HG02798 (cell line): Measurements from ENCODE around the gene AK8.

Source experiments
- ATAC-seq: cut with Tn5 transposase; IDR thresholded peaks from one replicate; pipeline ENCODE4 v1.9.1; 2021; ENCODE audit warnings: mild to moderate bottlenecking; ENCODE audit not compliant: unreplicated experiment, poor library complexity

Gene AK8

DNA sequence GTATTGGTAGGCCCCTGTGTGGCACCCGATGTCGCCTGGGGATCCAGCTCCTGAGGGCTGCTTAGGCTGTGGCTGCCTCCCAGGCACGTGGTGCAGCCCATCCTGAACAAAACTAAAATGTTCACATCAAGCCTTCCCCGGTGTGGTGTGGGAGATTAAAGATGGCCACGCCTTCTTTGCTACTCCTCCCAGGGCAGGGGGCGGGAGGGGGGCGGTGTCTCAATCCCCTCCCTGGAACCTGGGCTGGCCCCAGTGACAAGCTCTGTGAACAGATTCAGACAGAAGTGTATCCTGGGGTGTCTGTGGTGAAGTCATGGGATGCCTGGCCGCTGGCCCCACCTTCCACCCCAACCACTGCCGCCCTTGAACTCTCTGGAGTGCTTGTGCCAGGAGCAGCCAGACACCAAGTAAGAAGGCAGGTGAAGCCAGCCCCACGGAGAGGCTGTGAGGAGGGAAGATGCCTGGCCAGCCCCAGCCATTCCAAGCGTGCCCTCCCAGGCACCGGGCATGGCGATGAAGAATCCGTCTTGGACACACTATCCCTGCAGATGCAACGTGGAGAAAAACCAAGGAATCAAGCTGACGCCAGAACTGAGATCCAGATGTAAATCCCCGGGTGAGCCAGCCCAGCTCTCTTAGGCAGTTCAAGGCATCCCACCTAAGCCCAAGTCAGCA lies 75.8 kb downstream of the AK8 start:
- ATAC-seq: no peak

DNA sequence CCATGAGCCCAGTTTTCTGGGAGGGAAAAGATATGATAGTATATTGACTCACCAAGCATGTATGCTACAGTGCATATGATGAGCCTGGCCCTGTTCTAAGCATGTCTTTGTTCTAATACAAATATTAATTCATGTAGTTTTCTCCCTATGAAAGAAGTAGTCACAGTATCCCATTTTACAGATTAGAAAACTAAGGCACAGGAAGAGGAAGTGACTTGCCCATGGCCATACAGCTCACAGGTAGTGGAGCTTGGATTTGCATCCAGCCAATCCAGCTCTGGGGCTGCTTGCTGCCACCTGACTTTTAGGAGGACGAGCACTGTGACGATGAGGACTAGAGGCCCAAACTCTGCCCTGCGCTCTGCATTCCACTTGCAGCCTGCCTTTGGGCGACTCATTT lies 76.4 kb downstream of the AK8 start:
- ATAC-seq: no peak

DNA sequence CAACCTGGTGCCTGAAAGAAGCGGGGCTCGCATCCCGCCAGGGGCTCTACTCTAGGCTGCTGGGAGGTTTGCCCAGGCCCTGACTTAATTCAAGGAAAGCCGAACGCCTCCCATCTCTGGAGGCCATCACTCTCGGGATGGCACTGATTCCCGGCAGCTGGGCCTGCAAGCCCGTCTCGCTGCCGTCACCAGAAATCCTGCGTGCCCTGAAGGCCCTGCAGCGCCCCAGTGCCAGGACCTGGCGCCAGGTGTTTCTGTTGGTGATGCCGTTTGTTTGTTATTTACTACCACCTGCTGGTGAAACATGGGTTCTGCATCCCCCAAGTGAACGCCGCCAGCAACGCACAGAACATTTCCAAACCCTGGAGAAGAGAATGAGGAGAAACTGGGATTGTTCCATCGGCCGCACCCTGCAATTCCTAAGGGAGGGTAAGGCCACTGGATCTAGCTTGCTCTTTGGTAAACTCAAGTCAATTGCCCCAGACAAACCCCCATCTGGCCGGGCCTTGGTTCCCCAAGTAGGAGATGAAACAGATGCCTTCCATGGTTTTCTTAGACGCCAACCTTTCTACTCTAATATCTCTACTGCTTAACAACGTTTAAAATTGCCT lies 77.9 kb downstream of the AK8 start:
- peak; percentile 42 for ATAC-seq

DNA sequence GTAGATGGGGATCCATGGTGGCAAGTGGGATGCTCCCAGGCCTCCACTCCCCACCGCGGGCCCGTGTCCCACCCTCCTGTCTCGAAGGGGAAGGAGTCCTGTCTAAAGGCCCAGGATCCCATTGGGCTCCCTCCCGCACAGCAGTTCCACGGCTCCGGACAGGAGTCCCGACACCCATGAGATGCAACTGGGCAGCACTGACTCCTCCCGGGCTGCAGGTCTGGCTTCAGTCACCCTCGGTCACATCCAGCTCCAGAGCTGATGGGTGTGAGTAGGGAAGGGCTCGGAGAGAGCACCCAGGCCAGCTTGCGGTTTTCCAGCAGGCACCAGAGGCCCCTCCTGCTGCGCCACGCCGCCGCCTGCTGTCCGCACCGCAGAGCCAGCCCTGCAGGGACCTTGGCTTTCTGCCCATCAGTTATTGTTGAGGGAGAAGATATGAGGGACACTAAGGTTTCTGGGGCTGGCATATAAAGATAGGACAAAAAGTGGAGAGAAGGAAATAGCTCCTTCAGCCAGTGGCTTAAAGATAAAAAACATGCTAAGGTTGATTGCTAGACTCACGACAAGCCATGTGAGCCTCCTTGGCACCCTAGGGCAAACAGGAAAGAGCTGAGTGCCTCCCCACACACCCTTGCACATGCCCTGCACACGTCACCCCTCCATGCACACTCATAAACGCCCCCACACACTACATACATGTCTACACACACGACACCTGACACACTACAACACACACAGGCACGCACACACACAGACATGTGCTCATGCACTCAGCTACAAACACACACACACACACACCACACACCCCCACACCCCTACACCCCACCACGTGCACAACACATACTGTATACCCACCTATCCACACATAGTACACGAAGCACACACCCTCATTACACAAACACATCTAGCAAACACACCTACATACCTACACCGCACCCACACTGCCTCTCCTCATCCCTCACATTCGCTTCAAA lies 79.0 kb downstream of the AK8 start:
- no peak for ATAC-seq

DNA sequence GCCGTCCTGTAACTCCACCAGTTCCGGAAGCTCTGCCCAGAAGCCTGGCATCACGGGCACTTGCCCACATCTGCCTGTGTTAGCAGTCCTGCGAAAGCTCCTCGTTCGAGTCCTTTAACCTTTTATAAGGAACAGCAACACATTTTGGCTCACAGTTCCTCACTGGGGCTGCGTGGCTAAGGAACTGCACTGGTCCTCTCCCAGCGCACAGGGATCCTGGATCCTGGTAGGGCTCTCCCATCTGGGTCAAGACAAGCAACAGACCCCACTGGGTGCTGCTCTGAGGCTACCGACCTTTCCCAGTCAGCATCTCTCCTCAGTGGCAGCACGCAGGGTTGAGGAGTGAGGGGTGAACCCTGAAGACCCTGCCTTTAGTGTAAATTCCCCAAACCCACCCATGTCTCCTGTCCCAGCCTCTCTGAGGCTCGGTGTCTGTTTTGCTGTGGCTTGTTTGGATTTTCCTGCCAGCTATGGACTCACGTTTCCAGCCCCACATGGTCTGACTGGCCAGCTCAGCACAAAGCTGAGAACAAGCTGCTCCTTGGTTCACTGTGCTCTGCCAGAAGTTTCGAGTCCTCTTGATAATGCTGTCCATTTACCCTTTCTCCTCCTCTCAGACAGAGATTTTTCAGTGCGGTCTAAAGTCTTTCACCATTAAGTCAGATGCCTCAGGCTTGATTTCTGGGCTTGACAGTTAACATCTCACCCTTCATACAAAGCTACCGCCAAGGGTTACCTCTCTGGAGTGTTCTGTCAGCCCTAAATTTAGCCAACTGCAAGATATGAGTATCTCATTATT lies 80.0 kb downstream of the AK8 start:
- ATAC-seq: no peak

DNA sequence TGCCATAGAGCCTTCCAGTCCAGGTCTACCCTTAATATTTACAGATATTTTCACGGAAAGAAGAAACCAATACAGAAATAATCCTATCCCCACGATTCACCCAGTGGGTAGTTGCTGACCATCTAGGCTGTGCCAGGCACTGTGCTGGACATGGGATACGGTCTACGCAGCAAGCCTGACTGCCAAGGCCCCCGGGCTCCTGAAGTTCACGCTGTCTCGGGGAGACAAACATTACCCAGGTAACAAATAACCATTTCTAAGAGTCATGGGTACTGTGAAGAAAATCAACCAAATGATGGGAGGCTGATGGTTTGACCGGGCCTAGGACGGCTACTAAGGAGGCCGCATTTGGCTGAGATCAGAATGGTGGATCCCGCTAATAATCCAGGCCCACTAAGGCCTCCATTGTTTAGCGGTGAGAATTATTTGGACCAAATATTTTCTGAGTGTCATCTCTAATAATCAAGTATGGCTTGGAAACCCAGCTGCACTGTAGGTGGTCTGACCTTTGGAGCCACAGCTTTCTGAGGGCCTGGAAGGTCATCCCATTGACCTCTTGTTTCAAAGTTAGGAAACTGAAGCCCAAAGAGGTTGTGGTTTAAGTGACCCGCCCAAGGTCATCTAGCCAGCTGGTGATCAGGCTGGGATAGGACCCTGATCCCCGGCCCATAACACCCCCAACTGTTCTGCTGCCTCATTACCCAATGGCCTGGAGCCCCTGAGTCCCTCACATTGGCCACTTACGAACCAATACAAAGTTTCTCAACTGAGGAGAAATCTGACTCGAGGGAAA lies 82.4 kb downstream of the AK8 start:
- no peak for ATAC-seq

DNA sequence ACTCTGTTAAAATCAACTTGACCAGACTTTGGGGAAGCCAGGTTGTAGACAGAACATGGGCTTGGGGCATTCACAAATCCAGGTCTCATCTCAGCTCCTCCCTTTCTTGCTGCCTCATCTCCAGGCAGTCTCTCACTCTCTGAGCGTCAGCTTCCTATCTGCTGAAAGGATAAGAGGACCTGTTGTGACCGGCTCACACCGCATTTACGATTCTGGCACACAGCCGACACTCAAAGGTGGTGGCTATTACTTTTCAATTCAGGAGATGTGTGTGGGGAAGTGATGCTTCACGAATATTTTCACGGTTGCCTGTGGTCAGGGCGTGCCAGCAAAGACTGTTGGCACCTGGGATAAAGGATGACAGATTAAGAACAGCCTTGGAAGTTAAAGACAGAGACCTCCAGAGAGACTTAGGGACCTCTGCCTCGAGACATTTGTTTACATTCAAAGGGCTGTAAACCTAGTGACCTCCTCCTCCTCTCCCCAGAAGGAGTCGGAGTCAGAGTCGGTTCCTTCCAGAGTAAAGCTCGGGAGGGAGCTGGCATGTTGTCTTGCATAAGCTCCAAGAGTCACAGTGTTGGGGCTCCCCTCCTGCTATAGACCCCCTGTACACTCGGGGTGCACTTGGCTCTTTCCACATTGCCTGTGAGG lies 83.2 kb downstream of the AK8 start:
- ATAC-seq: no peak

DNA sequence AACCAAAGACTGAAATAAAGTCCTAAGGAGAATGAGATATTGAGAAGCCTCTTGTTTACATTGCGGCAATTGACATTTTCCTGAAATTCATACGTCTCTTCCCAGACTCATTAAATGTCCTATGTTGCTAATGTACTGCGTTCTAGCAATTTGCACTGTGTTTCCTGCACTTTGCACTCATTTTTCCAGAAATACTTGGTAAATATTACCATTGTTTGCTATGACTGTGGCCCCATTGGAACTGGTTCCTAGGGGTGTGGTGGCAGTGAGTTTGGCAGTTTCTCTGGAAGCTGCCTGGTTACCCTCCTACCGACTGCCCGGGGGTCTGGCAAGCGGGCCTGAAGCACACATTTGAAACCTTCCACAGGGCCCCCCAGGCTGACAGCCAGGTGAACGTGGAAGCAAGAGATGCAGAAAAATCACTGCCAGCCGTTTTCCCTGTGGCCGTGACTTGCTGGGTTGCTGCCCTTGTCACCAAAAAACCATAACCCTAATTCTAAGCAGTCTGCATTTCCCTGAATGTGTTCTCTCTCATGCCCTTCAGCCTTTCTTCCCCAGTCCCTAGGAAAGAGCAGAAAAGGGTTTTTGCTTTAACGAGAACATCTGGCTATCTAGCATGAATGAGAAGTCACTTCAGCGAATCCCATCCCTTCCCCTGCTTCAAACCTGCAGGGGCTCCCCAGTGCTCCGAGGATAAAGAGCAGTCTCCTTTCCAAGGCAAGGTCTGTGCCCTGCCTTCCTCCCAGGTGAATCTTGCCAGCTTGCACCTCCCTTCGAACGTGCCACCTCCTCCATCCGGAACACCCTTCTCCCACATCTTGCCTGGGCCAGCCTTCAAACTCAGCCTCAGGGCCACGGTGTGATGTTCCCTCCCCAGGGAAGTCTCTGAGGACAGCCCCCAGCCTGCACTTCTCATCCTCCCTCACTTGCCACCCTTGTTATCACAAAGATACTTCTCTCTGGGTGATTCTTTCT lies 84.2 kb downstream of the AK8 start:
- no peak for ATAC-seq

DNA sequence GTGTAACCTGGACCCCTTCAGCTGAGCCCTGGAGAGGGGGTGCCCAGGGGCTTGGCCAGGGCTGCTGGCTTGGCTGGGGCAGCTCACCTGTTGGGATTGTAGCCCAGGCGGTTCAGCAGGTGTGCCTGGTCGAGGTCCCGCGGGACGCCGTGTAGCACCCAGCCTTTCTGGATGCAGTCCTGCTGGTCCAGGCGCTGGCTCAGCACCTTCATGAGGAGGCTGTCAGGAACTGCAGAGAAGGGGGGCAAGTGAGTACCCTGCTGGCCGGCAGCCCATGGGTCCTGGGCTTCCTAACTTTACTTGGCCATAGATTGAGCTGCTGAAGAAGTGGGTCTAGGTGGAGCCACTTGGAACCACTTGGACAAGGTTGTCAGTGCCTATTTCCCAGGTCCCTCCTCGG lies 85.5 kb downstream of the AK8 start:
- no peak for ATAC-seq

DNA sequence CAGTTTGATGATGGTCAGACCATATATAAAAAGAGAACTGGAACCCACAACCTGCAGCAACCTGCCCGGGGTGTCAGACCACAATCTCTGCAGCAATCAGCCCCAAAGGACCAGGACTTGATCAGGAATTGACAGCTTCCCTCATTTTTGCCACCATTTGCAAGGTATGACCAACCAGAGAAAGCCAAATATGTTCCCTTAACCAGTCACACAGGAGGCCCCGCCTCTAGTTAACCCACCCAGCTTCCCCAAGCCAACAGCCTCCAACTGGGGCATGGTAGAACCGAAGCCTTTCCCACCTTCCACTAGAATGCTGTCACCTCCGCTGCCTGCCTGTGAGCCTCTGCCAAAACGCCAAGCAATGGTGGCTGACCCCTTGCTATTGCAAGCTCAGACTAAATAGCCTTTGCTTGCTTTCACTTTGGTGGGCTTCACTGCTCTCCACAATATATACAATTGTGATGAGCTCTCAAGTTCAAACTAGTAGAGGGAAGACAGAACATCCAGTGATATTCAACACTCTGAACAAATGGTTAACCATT lies 86.3 kb downstream of the AK8 start:
- no peak for ATAC-seq

DNA sequence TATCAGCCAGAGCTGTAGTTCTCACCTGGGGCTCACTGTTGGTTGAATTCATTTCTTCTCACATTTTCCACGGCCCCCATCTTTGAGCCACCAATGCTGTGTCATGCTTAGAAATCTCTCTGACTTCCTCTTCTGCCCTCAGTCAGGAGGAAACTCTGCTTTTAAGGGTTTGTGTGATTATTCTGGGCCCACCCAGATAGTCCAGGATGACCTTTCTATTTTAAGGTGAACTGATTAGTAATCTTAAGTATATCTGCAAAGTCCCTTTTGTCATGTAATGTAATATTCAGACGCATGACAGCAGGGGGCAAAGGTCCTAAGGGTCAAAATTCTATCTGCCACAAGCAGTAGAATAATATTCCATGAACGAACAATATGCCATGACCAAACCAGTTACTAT lies 88.4 kb downstream of the AK8 start:
- no peak for ATAC-seq

DNA sequence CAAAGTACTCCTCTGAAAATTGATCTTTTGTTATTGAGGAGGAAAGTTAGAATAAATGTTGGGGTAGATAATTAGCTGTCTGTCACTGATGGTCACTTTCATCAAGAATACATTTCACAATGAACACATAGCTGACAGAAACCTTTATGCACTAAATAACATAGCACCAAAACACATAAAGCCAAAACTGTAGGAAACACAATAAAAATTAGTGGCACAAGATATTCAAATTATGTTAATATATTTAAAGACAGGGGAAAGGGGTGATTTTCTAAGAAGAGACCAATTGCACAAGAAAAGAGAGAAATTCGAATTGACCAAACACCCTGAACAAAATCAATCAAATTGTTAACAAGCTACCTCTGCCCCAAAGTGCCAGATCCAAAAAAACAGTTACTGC lies 89.7 kb downstream of the AK8 start:
- no peak for ATAC-seq

DNA sequence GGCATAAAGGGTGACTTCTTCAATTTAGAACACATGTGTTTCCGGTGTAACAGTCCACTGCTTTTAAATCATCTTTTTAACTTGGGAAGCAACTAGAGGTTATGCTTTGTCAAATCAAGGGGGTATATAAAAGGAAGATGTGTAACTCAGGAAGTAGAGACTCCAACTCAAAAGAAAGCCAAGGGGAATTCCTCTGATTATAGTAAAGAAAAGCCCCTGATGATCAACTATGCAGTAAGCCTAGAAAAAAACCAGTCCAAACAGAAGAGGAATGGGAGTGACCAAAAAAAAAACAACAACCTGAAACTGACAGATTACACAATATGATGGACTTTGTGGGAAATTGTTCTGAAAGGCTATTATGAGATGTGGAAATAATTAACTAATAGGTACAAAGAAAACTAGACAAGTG lies 90.3 kb downstream of the AK8 start:
- no peak for ATAC-seq

DNA sequence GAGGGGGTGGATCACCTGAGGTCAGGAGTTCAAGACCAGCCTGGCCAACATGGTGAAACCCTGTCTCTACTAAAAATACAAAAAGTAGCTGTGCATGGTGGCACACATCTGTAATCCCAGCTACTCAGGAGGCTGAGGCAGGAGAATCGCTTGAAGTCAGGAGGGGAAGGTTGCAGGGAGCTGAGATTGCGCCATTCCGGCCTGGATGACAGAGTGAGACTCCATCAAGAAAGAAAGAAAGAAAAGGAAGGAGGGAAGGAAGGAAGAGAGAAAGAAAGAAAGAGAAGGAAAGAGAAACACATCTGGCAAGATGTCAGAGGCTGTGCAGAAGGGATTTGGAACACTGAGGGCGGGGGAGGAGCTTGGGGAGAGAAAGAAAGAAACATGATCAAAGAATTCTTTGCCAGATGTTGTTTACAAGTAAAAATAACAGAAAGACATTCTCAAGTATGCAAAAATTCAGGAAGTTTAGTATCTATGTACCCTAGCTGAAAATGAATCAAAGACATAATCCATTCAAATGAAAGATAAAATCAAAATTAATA lies 93.7 kb downstream of the AK8 start:
- ATAC-seq: no peak

DNA sequence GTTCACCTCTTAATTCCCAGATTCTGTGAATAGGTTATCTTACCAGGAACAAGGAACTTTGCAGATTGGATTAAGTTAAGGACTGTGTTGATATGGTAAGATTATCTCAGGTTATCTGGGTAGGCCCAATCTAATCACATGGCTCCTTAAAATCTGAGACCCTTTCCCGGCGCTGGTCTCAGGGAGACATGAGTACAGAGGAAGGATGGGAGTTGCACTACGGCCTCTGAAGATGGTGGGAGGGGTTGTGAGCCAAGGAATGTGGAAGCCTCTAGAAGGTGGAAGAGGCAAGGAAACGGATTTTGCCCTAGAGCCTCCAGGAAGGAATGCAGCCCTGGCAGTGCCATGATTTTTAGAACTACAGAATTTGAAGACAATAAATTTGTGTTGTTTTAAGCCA lies 95.1 kb downstream of the AK8 start:
- ATAC-seq: no peak

DNA sequence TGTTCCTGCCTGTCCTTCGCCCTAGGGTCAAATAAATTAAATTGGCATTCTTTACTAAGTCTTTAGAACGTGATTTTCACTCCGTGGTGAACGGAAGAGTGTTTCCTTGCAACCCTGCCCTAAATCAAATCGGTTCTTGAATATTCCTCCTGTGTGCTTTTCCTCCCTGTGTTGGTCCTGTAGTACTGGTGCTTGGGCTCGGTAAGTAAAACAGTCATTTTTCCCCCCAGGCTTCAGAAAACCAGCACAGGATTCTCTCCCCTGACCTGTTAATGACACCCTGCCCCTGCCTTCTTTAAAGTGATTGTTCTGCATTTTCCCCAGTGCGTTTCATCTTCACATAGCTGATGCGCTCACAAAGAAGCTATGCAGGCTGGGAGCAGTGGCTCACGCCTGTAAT lies 96.0 kb downstream of the AK8 start:
- ATAC-seq: no peak

DNA sequence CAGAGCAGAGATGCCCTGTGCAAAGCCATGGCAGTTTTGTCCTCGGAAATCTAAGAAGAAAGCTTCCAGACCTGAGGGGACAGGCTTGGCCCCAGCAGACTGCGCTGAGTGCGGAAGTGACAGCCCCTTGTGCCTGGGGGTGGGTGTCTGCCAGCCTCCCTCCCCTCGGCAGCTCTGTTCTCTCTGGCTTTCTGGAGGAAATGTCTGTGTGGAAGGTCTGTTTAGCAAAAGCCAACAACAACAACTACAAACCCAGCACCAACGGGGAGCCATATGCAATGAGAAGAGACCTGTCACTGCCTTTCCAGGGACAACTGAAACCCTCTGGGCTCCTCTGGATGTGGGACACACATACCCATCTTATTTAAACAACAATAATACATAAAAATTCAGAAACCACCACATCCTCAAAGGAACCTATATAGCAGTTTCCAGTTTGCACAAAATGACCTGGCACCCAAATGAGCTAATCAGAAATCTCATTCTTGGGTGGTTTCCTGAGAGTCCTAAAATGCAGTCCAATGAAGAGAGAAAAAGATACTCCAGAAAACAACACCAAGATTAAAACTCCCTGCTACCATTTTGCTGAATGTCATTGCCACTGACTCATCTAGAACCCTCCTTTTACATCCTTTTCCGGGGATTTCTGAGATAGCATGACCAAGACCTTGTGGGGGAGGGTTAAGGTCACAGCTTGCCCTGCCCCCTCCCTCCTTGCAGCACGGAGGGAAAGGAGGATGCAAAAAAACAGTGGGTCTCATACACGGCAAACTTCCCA lies 97.7 kb downstream of the AK8 start:
- no peak for ATAC-seq
